Fibroblast of skin of abdomen (primary cell): ENCODE results near the gene OR10V1.
A peak's percentile ranks its signal among the peaks of the same experiment; 100 is the strongest.
"Not testable (repeated sequence)": the region's sequence is repeated elsewhere in the genome, so short reads cannot be mapped to it uniquely, and the experiment has no call there.

ENCODE experiments used
- DNase-seq: peaks from one replicate; pipeline ENCODE4 v3.0.0-alpha.2; 2013

OR10V1 gene

GRCh38 chr11:59710136-59710847 is 3.4 kb downstream of the OR10V1 start:
- DNase-seq = no peak

GRCh38 chr11:59708537-59708936 is 5.1 kb downstream of the OR10V1 start:
- DNase-seq = peak; percentile 17

- no peak for DNase-seq
Measured at GRCh38 chr11:59707371-59707770, 6.3 kb downstream of the OR10V1 start.

GRCh38 chr11:59706518-59707285 is 6.9 kb downstream of the OR10V1 start:
- peak; percentile 84 for DNase-seq

- DNase-seq = peak; percentile 5
Measured at GRCh38 chr11:59705294-59705693, 8.4 kb downstream of the OR10V1 start.

- DNase-seq = not testable (repeated sequence)
Measured at GRCh38 chr11:59703515-59703914, 10.1 kb downstream of the OR10V1 start.

- DNase-seq = not testable (repeated sequence)
Measured at GRCh38 chr11:59700157-59700556, 13.5 kb downstream of the OR10V1 start.

- no peak for DNase-seq
Measured at GRCh38 chr11:59698506-59698905, 15.1 kb downstream of the OR10V1 start.

- DNase-seq = no peak
Measured at GRCh38 chr11:59692915-59693314, 20.7 kb downstream of the OR10V1 start.

GRCh38 chr11:59691156-59691555 is 22.5 kb downstream of the OR10V1 start:
- no peak for DNase-seq

GRCh38 chr11:59689015-59689414 is 24.6 kb downstream of the OR10V1 start:
- DNase-seq = no peak

- not testable (repeated sequence) for DNase-seq
Measured at GRCh38 chr11:59681260-59681725, 32.4 kb downstream of the OR10V1 start.

GRCh38 chr11:59680287-59681154 is 33.1 kb downstream of the OR10V1 start:
- DNase-seq = peak; percentile 76

GRCh38 chr11:59679347-59679746 is 34.3 kb downstream of the OR10V1 start:
- no peak for DNase-seq

- no peak for DNase-seq
Measured at GRCh38 chr11:59678813-59679165, 34.9 kb downstream of the OR10V1 start.

- DNase-seq = peak; percentile 35
Measured at GRCh38 chr11:59678118-59678812, 35.4 kb downstream of the OR10V1 start.

GRCh38 chr11:59676205-59676604 is 37.4 kb downstream of the OR10V1 start:
- no peak for DNase-seq

GRCh38 chr11:59674291-59674690 is 39.4 kb downstream of the OR10V1 start:
- DNase-seq = no peak

GRCh38 chr11:59673291-59673690 is 40.4 kb downstream of the OR10V1 start:
- no peak for DNase-seq

- no peak for DNase-seq
Measured at GRCh38 chr11:59671471-59671870, 42.2 kb downstream of the OR10V1 start.

- peak; percentile 57 for DNase-seq
Measured at GRCh38 chr11:59669611-59670009, 44.0 kb downstream of the OR10V1 start.

- peak; percentile 98 for DNase-seq
Measured at GRCh38 chr11:59668950-59669610, 44.6 kb downstream of the OR10V1 start, which contains the start of gene PATL1. Gene PATL1 (minus strand): TSS chr11:59669037. CDS start chr11:59668895, 142 bp downstream.
